H9 (cell line): ENCODE data around the gene EPGN. TPM values are rescaled to one million over a fixed set of nuclear protein-coding genes. Genes with fewer than 3 reads are reported as not detected.

Source experiments
- DNase-seq: peaks from one replicate; pipeline ENCODE4 v3.0.0-alpha.2; 2017
- H2AFZ ChIP-seq: one replicate; pipeline ENCODE4 v1.6.1; 2013; ENCODE audit warnings: mild to moderate bottlenecking, low read length, control low read depth, moderate library complexity
- H2AK5ac ChIP-seq: 2 replicates; pipeline ENCODE4 v1.6.1; 2013; ENCODE audit warnings: low read length, control low read depth, mixed read lengths; ENCODE audit not compliant: insufficient read length
- H2BK120ac ChIP-seq: one replicate; pipeline ENCODE4 v1.6.1; 2013; ENCODE audit warnings: low read depth, mild to moderate bottlenecking, low read length, control low read depth, inconsistent platforms; ENCODE audit not compliant: poor library complexity, severe bottlenecking
- H2BK12ac ChIP-seq: 2 replicates; pipeline ENCODE4 v1.6.1; 2013; ENCODE audit warnings: low read length, control low read depth, mixed read lengths, low read depth; ENCODE audit not compliant: insufficient read length
- H2BK15ac ChIP-seq: 2 replicates; pipeline ENCODE4 v1.6.1; 2013; ENCODE audit warnings: low read depth, low read length, control low read depth
- H2BK20ac ChIP-seq: one replicate; pipeline ENCODE4 v1.6.1; 2013; ENCODE audit warnings: low read depth, mild to moderate bottlenecking, low read length, control low read depth, inconsistent platforms; ENCODE audit not compliant: poor library complexity, severe bottlenecking
- H2BK5ac ChIP-seq: 2 replicates; pipeline ENCODE4 v1.6.1; 2013; ENCODE audit warnings: low read length, control low read depth, mixed read lengths; ENCODE audit not compliant: insufficient read length
- H3K14ac ChIP-seq: 2 replicates; pipeline ENCODE4 v1.6.1; 2013; ENCODE audit warnings: low read length, control low read depth; ENCODE audit not compliant: insufficient read depth
- H3K18ac ChIP-seq: 2 replicates; pipeline ENCODE4 v1.6.1; 2013; ENCODE audit warnings: low read depth, mild to moderate bottlenecking, mixed read lengths, low read length, control low read depth; ENCODE audit not compliant: insufficient read length
- H3K23ac ChIP-seq: 2 replicates; pipeline ENCODE4 v1.6.1; 2013; ENCODE audit warnings: low read length, control low read depth, mixed read lengths, low read depth; ENCODE audit not compliant: insufficient read length
- H3K23me2 ChIP-seq: 2 replicates; pipeline ENCODE4 v1.6.1; 2013; ENCODE audit warnings: low read depth, mild to moderate bottlenecking, mixed read lengths, low read length, control low read depth; ENCODE audit not compliant: insufficient read length, poor library complexity, severe bottlenecking
- H3K27ac ChIP-seq: 2 replicates; pipeline ENCODE4 v1.5.1; 2013; ENCODE audit warnings: low read length, control low read depth, mixed read lengths, low read depth; ENCODE audit not compliant: insufficient read length
- H3K27me3 ChIP-seq: 2 replicates; pipeline ENCODE4 v1.6.1; 2013; ENCODE audit warnings: low read length, control low read depth, inconsistent platforms; ENCODE audit not compliant: insufficient read depth
- H3K4ac ChIP-seq: 2 replicates; pipeline ENCODE4 v1.6.1; 2013; ENCODE audit warnings: low read depth, mild to moderate bottlenecking, control low read depth, inconsistent platforms, low read length, moderate library complexity
- H3K4me1 ChIP-seq: 2 replicates; pipeline ENCODE4 v1.6.1; 2013; ENCODE audit warnings: low read length, control low read depth, inconsistent platforms; ENCODE audit not compliant: insufficient read depth
- H3K4me2 ChIP-seq: 2 replicates; pipeline ENCODE4 v1.6.1; 2013; ENCODE audit warnings: low read length, control low read depth, mixed read lengths; ENCODE audit not compliant: insufficient read length, insufficient read depth
- H3K56ac ChIP-seq: 2 replicates; pipeline ENCODE4 v1.6.1; 2013; ENCODE audit warnings: low read depth, mild to moderate bottlenecking, mixed read lengths, low read length, control low read depth; ENCODE audit not compliant: insufficient read length
- H3K79me1 ChIP-seq: 2 replicates; pipeline ENCODE4 v1.6.1; 2013; ENCODE audit warnings: low read depth, mild to moderate bottlenecking, moderate library complexity, low read length, control low read depth, inconsistent platforms; ENCODE audit not compliant: insufficient read depth, poor library complexity, severe bottlenecking
- H3K79me2 ChIP-seq: 2 replicates; pipeline ENCODE4 v1.6.1; 2013; ENCODE audit warnings: low read length, control low read depth, inconsistent platforms; ENCODE audit not compliant: insufficient read depth
- H3K9ac ChIP-seq: 2 replicates; pipeline ENCODE4 v1.6.1; 2013; ENCODE audit warnings: low read length, control low read depth, mixed read lengths; ENCODE audit not compliant: insufficient read length; ENCODE audit errors: extremely low read depth
- H3K9me3 ChIP-seq: one replicate; pipeline ENCODE4 v1.6.1; 2013; ENCODE audit warnings: low read depth, low read length, inconsistent platforms; ENCODE audit not compliant: control insufficient read depth
- H3T11ph ChIP-seq: one replicate; pipeline ENCODE4 v1.6.1; 2013; ENCODE audit warnings: mild to moderate bottlenecking, low read length, control low read depth, inconsistent platforms
- H4K20me1 ChIP-seq: one replicate; pipeline ENCODE4 v1.6.1; 2013; ENCODE audit not compliant: control insufficient read depth, insufficient read length, insufficient read depth
- H4K5ac ChIP-seq: 2 replicates; pipeline ENCODE4 v1.6.1; 2013; ENCODE audit warnings: low read depth, mild to moderate bottlenecking, mixed read lengths, low read length, control low read depth; ENCODE audit not compliant: insufficient read length
- H4K8ac ChIP-seq: replicated peaks from 2 replicates; pipeline ENCODE4 v1.6.1; 2013; ENCODE audit warnings: low read length, control low read depth, mixed read lengths, low read depth; ENCODE audit not compliant: insufficient read length
- H4K91ac ChIP-seq: 2 replicates; pipeline ENCODE4 v1.6.1; 2013; ENCODE audit warnings: low read depth, mild to moderate bottlenecking, moderate library complexity, mixed read lengths, low read length, control low read depth; ENCODE audit not compliant: insufficient read length
- H3K27ac Mint-ChIP-seq, 3 experiments: 2 replicates in 2 of 3; 3 replicates in 1 of 3; pipeline ENCODE4 v1.8.0; 2020 to 2021; ENCODE audit warnings: mixed read lengths in 3 of 3, mild to moderate bottlenecking in 1 of 3, moderate library complexity in 1 of 3
- H3K27me3 Mint-ChIP-seq: 2 replicates; pipeline ENCODE4 v1.8.0; 2021; ENCODE audit warnings: low read depth, mild to moderate bottlenecking, moderate library complexity, mixed read lengths
- H3K36me3 Mint-ChIP-seq, 3 experiments: 2 replicates in 2 of 3; 3 replicates in 1 of 3; pipeline ENCODE4 v1.8.0; 2020 to 2021; ENCODE audit warnings: low read depth in 3 of 3, mixed read lengths in 3 of 3; ENCODE audit not compliant: insufficient read depth in 1 of 3
- H3K4me1 Mint-ChIP-seq, 2 experiments: 2 replicates each; pipeline ENCODE4 v1.8.0; 2020; ENCODE audit warnings: mixed read lengths in 2 of 2
- H3K4me3 Mint-ChIP-seq, 2 experiments: 2 replicates in 1 of 2; 3 replicates in 1 of 2; pipeline ENCODE4 v1.8.0; 2020 to 2021; ENCODE audit warnings: mild to moderate bottlenecking in 2 of 2, mixed read lengths in 2 of 2, moderate library complexity in 1 of 2
- H3K9me3 Mint-ChIP-seq, 2 experiments: 2 replicates in 1 of 2; 3 replicates in 1 of 2; pipeline ENCODE4 v1.8.0; 2020; ENCODE audit warnings: mild to moderate bottlenecking in 2 of 2, mixed read lengths in 2 of 2, moderate library complexity in 1 of 2
- total RNA-seq: library from RNA; stranded (reverse); gene quantifications from 2 replicates; pipeline ENCODE4 v1.2.1, GENCODE V29; 2021
- TF ChIP-seq, protein P1 (sequence below): fragments of 200-600 bp; sonication (generic); conservative IDR thresholded peaks from 3 replicates; pipeline ENCODE4 v1.8.0; 2021; ENCODE audit warnings: antibody characterized with exemption, mild to moderate bottlenecking

The EPGN gene
- total RNA-seq, 1 experiment from 2014 or later, result not detected

DNA sequence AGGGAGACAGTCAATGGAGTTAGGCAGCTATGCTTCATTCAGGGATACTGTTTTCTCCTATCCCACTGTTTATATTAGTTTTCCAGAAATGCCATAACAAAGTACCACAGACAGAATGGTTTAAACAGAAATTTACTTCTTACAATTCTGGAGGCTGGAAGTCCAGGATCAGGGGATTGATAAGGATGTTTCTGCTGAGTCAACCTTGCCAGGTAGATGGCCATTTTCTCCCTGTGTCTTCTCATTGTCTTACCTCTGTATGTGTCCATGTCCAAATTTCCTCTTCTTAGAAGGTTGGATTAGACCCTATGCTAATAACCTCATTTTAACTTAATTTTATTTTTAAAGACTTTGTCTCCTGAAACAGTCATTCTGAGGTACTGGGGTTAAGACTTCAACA is 20.5 kb upstream of the EPGN start:
- Histone ChIP-seq H3K4ac (no peak overlapping the region), H2BK120ac (no peak overlapping the region), H3K9ac (no peak overlapping the region), H3K27ac (no peak overlapping the region), H2BK5ac (no peak overlapping the region), H2BK12ac (no peak overlapping the region), H2BK20ac (no peak overlapping the region), H3K79me2 (no peaks in the 10 kb centered on the region), H4K20me1 (no peaks in the 10 kb centered on the region), H3K4me1 (no peaks in the 10 kb centered on the region), H3K23me2 (no peaks in the 10 kb centered on the region), H3K27me3 (no peaks in the 10 kb centered on the region), H4K91ac (no peak overlapping the region), H3K56ac (no peak overlapping the region), H2AK5ac (no peak overlapping the region), H4K5ac (no peak overlapping the region), H2AFZ (no peak overlapping the region), H3K18ac (no peak overlapping the region), H3K79me1 (no peaks in the 10 kb centered on the region), H3K23ac (no peak overlapping the region), H2BK15ac (no peak overlapping the region), H3K14ac (no peak overlapping the region), H4K8ac (no peak overlapping the region), H3K4me2 (no peak overlapping the region), H3K9me3 (no peaks in the 10 kb centered on the region), H3T11ph (no peak overlapping the region)
- H3K9me3 Mint-ChIP-seq, result no peaks in the 10 kb centered on the region
- DNase-seq, result no peak
- TF ChIP-seq, protein P1, sequence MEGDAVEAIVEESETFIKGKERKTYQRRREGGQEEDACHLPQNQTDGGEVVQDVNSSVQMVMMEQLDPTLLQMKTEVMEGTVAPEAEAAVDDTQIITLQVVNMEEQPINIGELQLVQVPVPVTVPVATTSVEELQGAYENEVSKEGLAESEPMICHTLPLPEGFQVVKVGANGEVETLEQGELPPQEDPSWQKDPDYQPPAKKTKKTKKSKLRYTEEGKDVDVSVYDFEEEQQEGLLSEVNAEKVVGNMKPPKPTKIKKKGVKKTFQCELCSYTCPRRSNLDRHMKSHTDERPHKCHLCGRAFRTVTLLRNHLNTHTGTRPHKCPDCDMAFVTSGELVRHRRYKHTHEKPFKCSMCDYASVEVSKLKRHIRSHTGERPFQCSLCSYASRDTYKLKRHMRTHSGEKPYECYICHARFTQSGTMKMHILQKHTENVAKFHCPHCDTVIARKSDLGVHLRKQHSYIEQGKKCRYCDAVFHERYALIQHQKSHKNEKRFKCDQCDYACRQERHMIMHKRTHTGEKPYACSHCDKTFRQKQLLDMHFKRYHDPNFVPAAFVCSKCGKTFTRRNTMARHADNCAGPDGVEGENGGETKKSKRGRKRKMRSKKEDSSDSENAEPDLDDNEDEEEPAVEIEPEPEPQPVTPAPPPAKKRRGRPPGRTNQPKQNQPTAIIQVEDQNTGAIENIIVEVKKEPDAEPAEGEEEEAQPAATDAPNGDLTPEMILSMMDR, result no peak
- no peaks in the 10 kb centered on the region for H3K36me3 Mint-ChIP-seq
- H3K4me1 Mint-ChIP-seq, result no peaks in the 10 kb centered on the region
- H3K27ac Mint-ChIP-seq, result no peak overlapping the region
- no peaks in the 10 kb centered on the region for H3K27me3 Mint-ChIP-seq
- no peak overlapping the region for H3K4me3 Mint-ChIP-seq
